ENCODE measurements around the gene SVEP1.
"Not testable (repeated sequence)": the region's sequence is repeated elsewhere in the genome, so short reads cannot be mapped to it uniquely, and the experiment has no call there.

DNA sequence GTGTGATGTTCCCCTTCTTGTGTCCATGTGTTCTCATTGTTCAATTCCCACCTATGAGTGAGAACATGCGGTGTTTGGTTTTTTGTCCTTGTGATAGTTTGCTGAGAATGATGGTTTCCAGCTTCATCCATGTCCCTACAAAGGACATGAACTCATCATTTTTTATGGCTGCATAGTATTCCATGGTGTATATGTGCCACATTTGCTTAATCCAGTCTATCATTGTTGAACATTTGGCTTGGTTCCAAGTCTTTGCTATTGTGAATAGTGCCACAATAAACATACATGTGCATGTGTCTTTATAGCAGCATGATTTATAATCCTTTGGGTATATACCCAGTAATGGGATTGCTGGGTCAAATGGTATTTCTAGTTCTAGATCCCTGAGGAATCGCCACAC lies 220.5 kb downstream of the SVEP1 start:
- TF ChIP-seq POLR2AphosphoS5 (IDR thresholded peaks at IDR 0.05; ENCODE audit: borderline replicate concordance, low read depth, low read length); EZH2 (IDR thresholded peaks at IDR 0.05): not testable (repeated sequence)
